CD4-positive, alpha-beta T cell (primary cell): ENCODE results near the gene NGF. TPM values are rescaled to one million over a fixed set of nuclear protein-coding genes. Genes with fewer than 3 reads are reported as not detected.

Experiments
- ATAC-seq: fragments of 200-7000 bp; cut with Tn5 transposase; one replicate; pipeline ENCODE4 v1.10.0; 2022; ENCODE audit warnings: mild to moderate bottlenecking; ENCODE audit not compliant: poor library complexity
- CTCF ChIA-PET: fragments of 350-600 bp; sonication (Branson Sonifier 250); formaldehyde crosslinking; loops from one replicate; lab custom pipeline; 2021; ENCODE audit warnings: antibody characterized with exemption, inconsistent platforms; lab: Charles Lee
- POLR2A ChIA-PET: fragments of 350-600 bp; sonication (Branson Sonifier 250); formaldehyde crosslinking; loops from one replicate; lab custom pipeline; 2021; ENCODE audit warnings: antibody characterized with exemption, inconsistent platforms; lab: Charles Lee
- DNase-seq, 14 experiments: peaks; one replicate each; pipeline ENCODE4 v3.0.0-alpha.2; 2013 to 2020; ENCODE audit warnings: mixed read lengths in 2 of 14
- H3K27ac ChIP-seq, 2 donors: one replicate each; pipeline versions ENCODE4 v1.5.1 to v1.7.0; 2013; ENCODE audit warnings: low read length in 2 of 2, low read depth in 1 of 2, mild to moderate bottlenecking in 1 of 2
- H3K27me3 ChIP-seq, 2 experiments: 1 replicate in 1 of 2; 2 replicates in 1 of 2; pipeline versions ENCODE4 v1.6.1 to v1.7.0; 2013; ENCODE audit warnings: low read length in 2 of 2, control low read depth in 1 of 2, mild to moderate bottlenecking in 1 of 2, moderate library complexity in 1 of 2; ENCODE audit not compliant: insufficient read depth in 2 of 2, control insufficient read depth in 1 of 2
- H3K36me3 ChIP-seq: one replicate; pipeline ENCODE4 v1.6.1; 2013; ENCODE audit warnings: low read length, control low read depth; ENCODE audit not compliant: insufficient read depth
- H3K4me1 ChIP-seq: one replicate; pipeline ENCODE4 v1.6.1; 2013; ENCODE audit warnings: low read length, control low read depth; ENCODE audit not compliant: insufficient read depth
- H3K4me3 ChIP-seq: one replicate; pipeline ENCODE4 v1.5.1; 2013; ENCODE audit warnings: mild to moderate bottlenecking, low read length, moderate library complexity
- H3K9me3 ChIP-seq, 2 experiments: 1 replicate in 1 of 2; 2 replicates in 1 of 2; pipeline versions ENCODE4 v1.6.1 to v1.7.0; 2013; ENCODE audit warnings: low read length in 2 of 2, mild to moderate bottlenecking in 2 of 2, control low read depth in 1 of 2, moderate library complexity in 1 of 2; ENCODE audit not compliant: control insufficient read depth in 1 of 2, insufficient read depth in 1 of 2
- H3K27ac Mint-ChIP-seq: one replicate; pipeline ENCODE4 v1.8.0; 2020; ENCODE audit warnings: mixed read lengths
- H3K27me3 Mint-ChIP-seq: one replicate; pipeline ENCODE4 v1.8.0; 2021; ENCODE audit warnings: mixed read lengths
- H3K36me3 Mint-ChIP-seq: one replicate; pipeline ENCODE4 v1.8.0; 2021; ENCODE audit warnings: low read depth, mixed read lengths
- H3K4me1 Mint-ChIP-seq: one replicate; pipeline ENCODE4 v1.8.0; 2021; ENCODE audit warnings: low read depth, mixed read lengths
- H3K4me3 Mint-ChIP-seq: one replicate; pipeline ENCODE4 v1.8.0; 2020; ENCODE audit warnings: mild to moderate bottlenecking, mixed read lengths
- H3K9me3 Mint-ChIP-seq: one replicate; pipeline ENCODE4 v1.8.0; 2020; ENCODE audit warnings: mixed read lengths
- intact Hi-C, 2 experiments: fragments of 100-400 bp; cut with DNase I in 1 of 2; cut with micrococcal nuclease in 1 of 2; formaldehyde crosslinking; loops; one replicate each; pipeline versions ENCODE4 v1.15.1 to v1.9.0; 2023 to 2025; cut with DNase I, micrococcal nuclease
- total RNA-seq, 174 experiments: library from RNA in 2 of 174; stranded (reverse) in 2 of 174; gene quantifications; one replicate each; pipeline ENCODE4 v1.2.3 and lab custom pipeline; 2021 to 2026
- TF ChIP-seq, protein P1 (sequence below): fragments of 200-600 bp; IDR thresholded peaks from one replicate; pipeline ENCODE4 v1.8.0; 2022; ENCODE audit warnings: antibody characterized with exemption, mild to moderate bottlenecking

The NGF gene
- total RNA-seq, 2 experiments from 2014 or later = not detected

DNA sequence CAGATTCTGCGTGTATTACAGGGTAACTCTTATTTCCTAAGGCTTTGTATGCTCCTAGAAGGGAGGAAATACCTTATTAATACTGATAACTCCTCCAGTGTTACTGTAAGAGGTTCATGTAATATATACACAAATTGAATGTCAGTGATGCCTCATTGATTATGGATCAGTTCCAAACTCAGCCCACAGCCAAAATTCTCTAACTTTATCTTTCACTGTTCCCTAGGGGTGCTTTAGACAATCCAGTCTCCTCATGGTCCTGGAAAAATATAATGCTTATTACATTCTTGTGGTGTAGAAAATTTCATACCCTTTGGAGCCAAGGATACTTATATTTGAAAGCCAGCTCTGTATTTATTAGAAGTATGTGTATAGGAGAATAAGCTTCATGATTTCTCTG lies 73.0 kb downstream of the NGF start:
- ATAC-seq (no peak), DNase-seq (no peak)
- H3K4me3 Mint-ChIP-seq = no peak overlapping the region
- H3K27me3 Mint-ChIP-seq = peaks cover 19% of the 10 kb centered on the region
- no peaks in the 10 kb centered on the region for H3K4me1 ChIP-seq
- no peaks in the 10 kb centered on the region for H3K36me3 Mint-ChIP-seq
- H3K27ac Mint-ChIP-seq = no peak overlapping the region
- H3K36me3 ChIP-seq = no peaks in the 10 kb centered on the region
- intact Hi-C loops = no loop called here
- H3K27ac ChIP-seq = no peak overlapping the region
- POLR2A ChIA-PET = no interaction called here
- H3K4me3 ChIP-seq = no peak overlapping the region
- TF ChIP-seq, protein P1, sequence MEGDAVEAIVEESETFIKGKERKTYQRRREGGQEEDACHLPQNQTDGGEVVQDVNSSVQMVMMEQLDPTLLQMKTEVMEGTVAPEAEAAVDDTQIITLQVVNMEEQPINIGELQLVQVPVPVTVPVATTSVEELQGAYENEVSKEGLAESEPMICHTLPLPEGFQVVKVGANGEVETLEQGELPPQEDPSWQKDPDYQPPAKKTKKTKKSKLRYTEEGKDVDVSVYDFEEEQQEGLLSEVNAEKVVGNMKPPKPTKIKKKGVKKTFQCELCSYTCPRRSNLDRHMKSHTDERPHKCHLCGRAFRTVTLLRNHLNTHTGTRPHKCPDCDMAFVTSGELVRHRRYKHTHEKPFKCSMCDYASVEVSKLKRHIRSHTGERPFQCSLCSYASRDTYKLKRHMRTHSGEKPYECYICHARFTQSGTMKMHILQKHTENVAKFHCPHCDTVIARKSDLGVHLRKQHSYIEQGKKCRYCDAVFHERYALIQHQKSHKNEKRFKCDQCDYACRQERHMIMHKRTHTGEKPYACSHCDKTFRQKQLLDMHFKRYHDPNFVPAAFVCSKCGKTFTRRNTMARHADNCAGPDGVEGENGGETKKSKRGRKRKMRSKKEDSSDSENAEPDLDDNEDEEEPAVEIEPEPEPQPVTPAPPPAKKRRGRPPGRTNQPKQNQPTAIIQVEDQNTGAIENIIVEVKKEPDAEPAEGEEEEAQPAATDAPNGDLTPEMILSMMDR = no peak
- CTCF ChIA-PET = no interaction called here
- no peaks in the 10 kb centered on the region for H3K4me1 Mint-ChIP-seq
- H3K9me3 ChIP-seq = no peaks in the 10 kb centered on the region
- peaks cover 0 to under 1% of the 10 kb centered on the region in 2 experiments for H3K27me3 ChIP-seq
- no peaks in the 10 kb centered on the region for H3K9me3 Mint-ChIP-seq

DNA sequence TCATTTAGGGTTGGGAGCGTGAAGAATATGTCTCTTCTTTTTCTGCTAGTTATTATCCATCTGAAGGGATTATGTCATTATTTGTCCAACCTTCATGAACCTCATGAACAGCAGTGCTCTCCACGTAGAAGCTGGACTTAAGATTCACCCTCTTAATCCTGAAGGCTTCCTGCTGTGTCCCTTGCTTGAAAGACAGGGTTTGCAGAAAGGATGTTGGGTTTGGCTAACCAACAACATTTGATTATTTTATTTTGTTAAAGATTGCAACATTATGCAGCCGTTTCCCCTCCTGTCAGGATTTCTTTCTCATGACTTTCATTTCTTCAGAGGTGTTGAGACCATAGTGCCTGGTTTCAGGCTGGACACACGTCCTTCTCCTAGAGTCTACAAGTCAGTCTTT lies 75.2 kb downstream of the NGF start:
- Mint-ChIP-seq H3K9me3 (peaks cover 9% of the 10 kb centered on the region), H3K4me3 (no peak overlapping the region), H3K36me3 (no peaks in the 10 kb centered on the region), H3K27me3 (peaks cover 8% of the 10 kb centered on the region), H3K4me1 (no peaks in the 10 kb centered on the region), H3K27ac (no peak overlapping the region)
- CTCF ChIA-PET = no interaction called here
- TF ChIP-seq, protein P1 = no peak
- POLR2A ChIA-PET = no interaction called here
- H3K27ac ChIP-seq = no peak overlapping the region
- intact Hi-C loops = no loop called here
- no peaks in the 10 kb centered on the region for H3K4me1 ChIP-seq
- H3K27me3 ChIP-seq = no peaks in the 10 kb centered on the region
- ATAC-seq (no peak), DNase-seq (no peak)
- H3K4me3 ChIP-seq = no peak overlapping the region
- H3K9me3 ChIP-seq = peaks cover 3 to 4% of the 10 kb centered on the region in 2 experiments
- no peaks in the 10 kb centered on the region for H3K36me3 ChIP-seq

DNA sequence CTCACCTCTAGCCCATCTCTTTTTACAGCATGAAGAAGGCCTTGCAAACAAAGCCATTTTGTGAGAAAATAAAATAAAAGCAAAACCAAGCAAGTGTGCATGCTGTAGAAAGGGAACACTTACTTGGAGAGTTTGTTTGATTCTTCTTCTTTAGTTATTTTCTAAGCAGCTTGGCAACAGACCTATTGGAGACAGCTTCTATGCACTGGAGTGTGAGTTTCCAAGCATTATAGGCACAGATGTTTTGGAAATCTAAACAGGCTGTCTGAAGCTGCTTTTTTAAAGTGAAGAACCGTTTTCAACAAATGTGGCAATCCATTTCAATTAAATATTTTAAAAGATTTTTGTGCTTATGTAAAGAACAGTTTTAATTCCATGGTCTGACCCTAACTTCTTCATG lies 76.6 kb downstream of the NGF start:
- Mint-ChIP-seq H3K36me3 (no peaks in the 10 kb centered on the region), H3K9me3 (peaks cover 9% of the 10 kb centered on the region), H3K27me3 (peaks cover 5% of the 10 kb centered on the region), H3K4me3 (no peak overlapping the region), H3K4me1 (no peaks in the 10 kb centered on the region), H3K27ac (no peak overlapping the region)
- ATAC-seq (no peak), DNase-seq (no peak)
- peaks cover 3 to 4% of the 10 kb centered on the region in 2 experiments for H3K9me3 ChIP-seq
- no peaks in the 10 kb centered on the region for H3K4me1 ChIP-seq
- TF ChIP-seq, protein P1 = no peak
- H3K27ac ChIP-seq = no peak overlapping the region
- no peaks in the 10 kb centered on the region for H3K27me3 ChIP-seq
- intact Hi-C loops = no loop called here
- H3K36me3 ChIP-seq = no peaks in the 10 kb centered on the region
- ChIA-PET POLR2A (no interaction called here), CTCF (no interaction called here)
- H3K4me3 ChIP-seq = no peak overlapping the region
